Neural cell (in vitro differentiated cells): ENCODE measurements around the gene SMTNL2. TPM values are rescaled to one million over a fixed set of nuclear protein-coding genes. Genes with fewer than 3 reads are reported as not detected.

ENCODE experiments used
- H2AFZ ChIP-seq: fragments of 200-600, 300-800 bp; sonication (generic), shearing (Covaris generic); 2 replicates; pipeline ENCODE4 v1.6.0; 2014; ENCODE audit warnings: low read depth, mild to moderate bottlenecking, antibody characterized with exemption, low read length, moderate library complexity
- H3F3A ChIP-seq: fragments of 200-600 bp; shearing (Covaris generic); 2 replicates; pipeline ENCODE4 v1.6.1; 2016; ENCODE audit warnings: mild to moderate bottlenecking, moderate library complexity, mixed read lengths, antibody characterized with exemption, low read length; ENCODE audit not compliant: insufficient read depth, poor library complexity, severe bottlenecking
- H3K27ac ChIP-seq: fragments of 200-600, 300-800 bp; sonication (generic), shearing (Covaris generic); 2 replicates; pipeline ENCODE4 v1.5.1; 2014; ENCODE audit warnings: mild to moderate bottlenecking, low read length, moderate library complexity
- H3K27me3 ChIP-seq: fragments of 300-800, 200-600 bp; sonication (generic), shearing (Covaris generic); 2 replicates; pipeline ENCODE4 v1.6.0; 2014; ENCODE audit warnings: mild to moderate bottlenecking, low read depth, low read length, moderate library complexity; ENCODE audit not compliant: insufficient read depth
- H3K36me3 ChIP-seq: fragments of 300-800, 200-600 bp; sonication (generic), shearing (Covaris generic); 2 replicates; pipeline ENCODE4 v1.5.1; 2014; ENCODE audit warnings: mild to moderate bottlenecking, antibody characterized with exemption, low read length, moderate library complexity; ENCODE audit not compliant: insufficient read depth
- H3K4me2 ChIP-seq: fragments of 300-800, 200-600 bp; sonication (generic), shearing (Covaris generic); 2 replicates; pipeline ENCODE4 v1.6.0; 2014; ENCODE audit warnings: mild to moderate bottlenecking, low read length
- H3K4me3 ChIP-seq: fragments of 300-800, 200-600 bp; sonication (generic), shearing (Covaris generic); 2 replicates; pipeline ENCODE4 v1.5.1; 2014; ENCODE audit warnings: mild to moderate bottlenecking, low read length, moderate library complexity
- H3K79me2 ChIP-seq: fragments of 200-600 bp; shearing (Covaris generic); replicated peaks from 2 replicates; pipeline ENCODE4 v1.6.0; 2014; ENCODE audit warnings: mild to moderate bottlenecking, low read length, moderate library complexity; ENCODE audit not compliant: insufficient read depth
- H3K9ac ChIP-seq: fragments of 300-800, 200-600 bp; sonication (generic), shearing (Covaris generic); 2 replicates; pipeline ENCODE4 v1.6.1; 2016; ENCODE audit warnings: mild to moderate bottlenecking, low read length, mixed read lengths
- H3K9me2 ChIP-seq: fragments of 200-600 bp; shearing (Covaris generic); 2 replicates; pipeline ENCODE4 v1.6.1; 2016; ENCODE audit warnings: mild to moderate bottlenecking, low read length, mixed read lengths; ENCODE audit not compliant: insufficient read depth
- H3K9me3 ChIP-seq: fragments of 200-600, 300-800 bp; sonication (generic), shearing (Covaris generic); 2 replicates; pipeline ENCODE4 v1.6.1; 2016; ENCODE audit warnings: mild to moderate bottlenecking, mixed run types, low read length, moderate library complexity, mixed read lengths
- H4K20me1 ChIP-seq: fragments of 200-600 bp; shearing (Covaris generic); 2 replicates; pipeline ENCODE4 v1.6.1; 2016; ENCODE audit warnings: mild to moderate bottlenecking, mixed run types; ENCODE audit not compliant: insufficient read depth
- CTCF ChIP-seq: fragments of 450-650 bp; IDR thresholded peaks from 2 replicates; pipeline ENCODE4 v1.5.1; 2014; ENCODE audit warnings: antibody characterized with exemption, mild to moderate bottlenecking, moderate library complexity; ENCODE audit not compliant: poor library complexity, severe bottlenecking
- EP300 ChIP-seq: fragments of 450-650 bp; conservative IDR thresholded peaks from 2 replicates; pipeline ENCODE4 v1.6.1; 2014; ENCODE audit warnings: antibody characterized with exemption, mild to moderate bottlenecking, moderate library complexity; ENCODE audit not compliant: poor library complexity, severe bottlenecking
- EZH2 ChIP-seq: fragments of 200-600, 300-800 bp; shearing (Covaris generic), sonication (generic); IDR thresholded peaks from 2 replicates; pipeline ENCODE4 v1.6.1; 2014; ENCODE audit warnings: antibody characterized with exemption, low read length, borderline replicate concordance, mild to moderate bottlenecking; ENCODE audit not compliant: insufficient read depth, poor library complexity, severe bottlenecking
- MXI1 ChIP-seq: fragments of 450-650 bp; conservative IDR thresholded peaks from 2 replicates; pipeline ENCODE4 v1.6.1; 2014; ENCODE audit warnings: antibody characterized with exemption, mild to moderate bottlenecking; ENCODE audit not compliant: poor library complexity, severe bottlenecking
- POLR2AphosphoS5 ChIP-seq: IDR thresholded peaks from 2 replicates; pipeline ENCODE4 v1.6.1; 2012
- RAD21 ChIP-seq: fragments of 450-650 bp; conservative IDR thresholded peaks from 2 replicates; pipeline ENCODE4 v1.6.1; 2014; ENCODE audit warnings: antibody characterized with exemption, mild to moderate bottlenecking, moderate library complexity
- SMC3 ChIP-seq: fragments of 450-650 bp; conservative IDR thresholded peaks from 2 replicates; pipeline ENCODE4 v1.6.1; 2014; ENCODE audit warnings: antibody characterized with exemption, mild to moderate bottlenecking, moderate library complexity; ENCODE audit not compliant: poor library complexity
- TAF1 ChIP-seq: IDR thresholded peaks from 2 replicates; pipeline ENCODE4 v1.6.1; 2012; ENCODE audit warnings: low read depth
- polyA plus RNA-seq: library from polyadenylated mRNA; depleted of rRNA; stranded (reverse); fragments of >200 nt; gene quantifications from 2 replicates; pipeline ENCODE4 v1.2.3, GENCODE V29; 2014
- TF ChIP-seq, protein P1 (sequence below): IDR thresholded peaks from 2 replicates; pipeline ENCODE4 v1.6.1; 2012; ENCODE audit warnings: borderline replicate concordance

The SMTNL2 gene
- polyA plus RNA-seq, 1 donor from 2014 or later, result 0.81 TPM

- Histone ChIP-seq H3K36me3 (no peaks in the 10 kb centered on the region), H3K4me3 (no peak overlapping the region)
- TF ChIP-seq EZH2, result no peak
- no peak for TF ChIP-seq CTCF
- TF ChIP-seq SMC3, result no peak
- TF ChIP-seq EP300, result no peak
- no peak for TF ChIP-seq MXI1
- no peak for TF ChIP-seq POLR2AphosphoS5
- TF ChIP-seq, protein P1, sequence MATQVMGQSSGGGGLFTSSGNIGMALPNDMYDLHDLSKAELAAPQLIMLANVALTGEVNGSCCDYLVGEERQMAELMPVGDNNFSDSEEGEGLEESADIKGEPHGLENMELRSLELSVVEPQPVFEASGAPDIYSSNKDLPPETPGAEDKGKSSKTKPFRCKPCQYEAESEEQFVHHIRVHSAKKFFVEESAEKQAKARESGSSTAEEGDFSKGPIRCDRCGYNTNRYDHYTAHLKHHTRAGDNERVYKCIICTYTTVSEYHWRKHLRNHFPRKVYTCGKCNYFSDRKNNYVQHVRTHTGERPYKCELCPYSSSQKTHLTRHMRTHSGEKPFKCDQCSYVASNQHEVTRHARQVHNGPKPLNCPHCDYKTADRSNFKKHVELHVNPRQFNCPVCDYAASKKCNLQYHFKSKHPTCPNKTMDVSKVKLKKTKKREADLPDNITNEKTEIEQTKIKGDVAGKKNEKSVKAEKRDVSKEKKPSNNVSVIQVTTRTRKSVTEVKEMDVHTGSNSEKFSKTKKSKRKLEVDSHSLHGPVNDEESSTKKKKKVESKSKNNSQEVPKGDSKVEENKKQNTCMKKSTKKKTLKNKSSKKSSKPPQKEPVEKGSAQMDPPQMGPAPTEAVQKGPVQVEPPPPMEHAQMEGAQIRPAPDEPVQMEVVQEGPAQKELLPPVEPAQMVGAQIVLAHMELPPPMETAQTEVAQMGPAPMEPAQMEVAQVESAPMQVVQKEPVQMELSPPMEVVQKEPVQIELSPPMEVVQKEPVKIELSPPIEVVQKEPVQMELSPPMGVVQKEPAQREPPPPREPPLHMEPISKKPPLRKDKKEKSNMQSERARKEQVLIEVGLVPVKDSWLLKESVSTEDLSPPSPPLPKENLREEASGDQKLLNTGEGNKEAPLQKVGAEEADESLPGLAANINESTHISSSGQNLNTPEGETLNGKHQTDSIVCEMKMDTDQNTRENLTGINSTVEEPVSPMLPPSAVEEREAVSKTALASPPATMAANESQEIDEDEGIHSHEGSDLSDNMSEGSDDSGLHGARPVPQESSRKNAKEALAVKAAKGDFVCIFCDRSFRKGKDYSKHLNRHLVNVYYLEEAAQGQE, result no peak
- no peak for TF ChIP-seq TAF1
- TF ChIP-seq RAD21, result no peak
These were observed 37.0 kb upstream of the SMTNL2 start for GRCh38 chr17:4547118-4547906.

DNA sequence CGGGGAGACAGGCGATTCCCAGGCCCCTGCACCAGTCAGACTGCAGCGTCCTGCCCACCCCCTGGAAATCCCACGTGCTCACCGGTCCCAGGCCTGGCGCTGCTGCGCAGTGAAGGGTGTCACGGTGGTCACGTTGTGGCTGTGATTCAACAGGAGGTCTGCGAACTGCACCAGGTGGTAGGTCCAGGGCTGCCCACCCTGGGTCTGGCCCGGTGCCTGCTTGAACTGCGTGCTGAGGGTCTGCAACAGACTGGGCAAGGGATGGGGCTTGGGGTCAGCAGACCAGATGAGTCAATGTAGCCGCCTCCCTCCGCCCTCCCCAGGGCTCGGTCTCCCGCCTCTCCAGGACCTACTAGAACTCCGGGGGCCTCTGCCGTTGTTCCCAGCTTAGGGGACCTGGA is 36.3 kb upstream of the SMTNL2 start:
- no peak overlapping the region for H3K4me3 ChIP-seq
- no peaks in the 10 kb centered on the region for H3K9me2 ChIP-seq
- no peaks in the 10 kb centered on the region for H3K9me3 ChIP-seq
- no peaks in the 10 kb centered on the region for H3K36me3 ChIP-seq
- H3K79me2 ChIP-seq, result no peaks in the 10 kb centered on the region
- TF ChIP-seq EZH2 (no peak), CTCF (no peak), RAD21 (no peak), POLR2AphosphoS5 (no peak), MXI1 (no peak), SMC3 (no peak), TAF1 (no peak), EP300 (no peak)
- TF ChIP-seq, protein P1, result no peak
- no peak overlapping the region for H3K4me2 ChIP-seq
- H3F3A ChIP-seq, result no peaks in the 10 kb centered on the region
- no peak overlapping the region for H2AFZ ChIP-seq
- H3K9ac ChIP-seq, result no peak overlapping the region
- no peaks in the 10 kb centered on the region for H4K20me1 ChIP-seq
- H3K27me3 ChIP-seq, result no peaks in the 10 kb centered on the region
- H3K27ac ChIP-seq, result no peak overlapping the region

More at GRCh38 chr17:4547118-4547906, 37.0 kb upstream of the SMTNL2 start:
- H3K9me3 ChIP-seq, result no peaks in the 10 kb centered on the region
- H2AFZ ChIP-seq, result no peak overlapping the region
- H3K27ac ChIP-seq, result no peak overlapping the region
- H3K9ac ChIP-seq, result no peak overlapping the region
- H4K20me1 ChIP-seq, result no peaks in the 10 kb centered on the region
- H3K9me2 ChIP-seq, result no peaks in the 10 kb centered on the region
- H3F3A ChIP-seq, result no peaks in the 10 kb centered on the region
- H3K27me3 ChIP-seq, result no peaks in the 10 kb centered on the region
- H3K4me2 ChIP-seq, result no peak overlapping the region
- no peaks in the 10 kb centered on the region for H3K79me2 ChIP-seq
